LHCN-M2 (cell line): ENCODE data around the gene UBTD1. TPM values are rescaled to one million over a fixed set of nuclear protein-coding genes. Genes with fewer than 3 reads are reported as not detected.

Source experiments
- DNase-seq: peaks from one replicate; pipeline ENCODE4 v3.0.0-alpha.2; 2012; ENCODE audit warnings: low read depth
- total RNA-seq: library from RNA; depleted of rRNA; stranded (reverse); fragments of >200 nt; gene quantifications from 2 replicates; pipeline ENCODE4 v1.2.3, GENCODE V29; 2014; rRNA removed

UBTD1 gene
- total RNA-seq, 1 experiment from 2014 or later, result 39.3 TPM

DNA sequence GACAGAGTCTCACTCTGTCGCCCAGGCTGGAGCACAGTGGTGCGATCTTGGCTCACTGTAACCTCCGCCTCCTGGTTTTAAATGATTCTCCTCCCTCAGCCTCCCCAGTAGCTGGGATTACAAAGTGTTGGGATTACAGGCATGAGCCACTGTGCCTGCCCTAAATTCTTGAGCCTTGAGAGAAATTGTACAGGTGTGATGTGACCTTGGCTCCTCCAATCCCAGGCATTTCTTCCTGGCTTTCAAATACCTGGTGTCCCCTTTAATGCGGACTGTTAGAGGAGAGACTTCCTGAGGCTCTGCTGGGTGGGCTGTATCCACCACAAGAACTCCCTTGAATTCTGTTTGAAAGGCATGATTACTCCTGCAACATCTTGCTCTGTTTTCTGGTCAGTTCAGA, 119.6 kb downstream of the UBTD1 start:
- DNase-seq, result no peak

DNA sequence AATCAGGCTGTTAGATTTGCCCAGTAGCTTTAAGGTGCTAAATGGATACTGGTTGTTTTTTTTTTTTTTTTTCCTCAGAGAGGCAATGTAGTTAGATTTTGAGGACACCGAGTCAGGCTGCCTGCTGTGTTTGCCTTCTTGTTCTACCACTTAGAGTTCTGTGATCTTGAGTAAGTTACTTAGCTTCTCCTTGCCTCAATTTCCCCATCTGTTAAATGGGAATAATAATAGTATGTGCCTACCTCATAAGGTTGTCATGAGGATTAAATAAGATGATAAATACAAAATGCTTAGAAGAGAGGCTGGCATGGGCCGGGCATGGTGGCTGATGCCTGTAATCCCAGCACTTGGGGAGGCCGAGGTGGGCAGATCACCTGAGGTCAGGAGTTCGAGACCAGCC, 120.0 kb downstream of the UBTD1 start:
- no peak for DNase-seq

Other genes starting within 250 kb of the UBTD1 start
- gene ARHGAP19, start 206.3 kb upstream of the UBTD1 start, total RNA-seq, result 10.3 and 13.5 TPM in 2 replicates
- 1.5 and 1.7 TPM in 2 replicates for gene FRAT1, start 179.7 kb upstream of the UBTD1 start, total RNA-seq
- 4.8 and 5.2 TPM in 2 replicates for gene FRAT2, start 164.2 kb upstream of the UBTD1 start, total RNA-seq
- gene RRP12, start 97.6 kb upstream of the UBTD1 start, total RNA-seq, result 24.7 and 32.8 TPM in 2 replicates
- 1,289 and 1,520 TPM in 2 replicates for gene PGAM1, start 72.7 kb upstream of the UBTD1 start, total RNA-seq
- 34.4 and 38.3 TPM in 2 replicates for gene EXOSC1, start 52.9 kb upstream of the UBTD1 start, total RNA-seq
- 77.3 and 86.1 TPM in 2 replicates for gene ZDHHC16, start 52.7 kb upstream of the UBTD1 start, total RNA-seq
- 95.3 and 112 TPM in 2 replicates for gene MMS19, start 502 bp upstream of the UBTD1 start, total RNA-seq
- 0.11 TPM in 1 of 2 replicates, not detected in the other for gene ANKRD2, start 73.9 kb downstream of the UBTD1 start, total RNA-seq
- gene HOGA1, start 85.5 kb downstream of the UBTD1 start, total RNA-seq, result 0.51 and 1.0 TPM in 2 replicates
- gene C10orf62, start 90.8 kb downstream of the UBTD1 start, total RNA-seq, result 0.11 TPM in 1 of 2 replicates, not detected in the other
- gene MORN4, start 134.6 kb downstream of the UBTD1 start, total RNA-seq, result 3.7 and 4.3 TPM in 2 replicates
- 24.3 and 32.5 TPM in 2 replicates for gene PI4K2A, start 141.7 kb downstream of the UBTD1 start, total RNA-seq
- gene AVPI1, start 188.3 kb downstream of the UBTD1 start, total RNA-seq, result 17.1 and 24.4 TPM in 2 replicates
- gene MARVELD1, start 214.8 kb downstream of the UBTD1 start, total RNA-seq, result 54.7 and 56.0 TPM in 2 replicates
- gene ZFYVE27, start 238.2 kb downstream of the UBTD1 start, total RNA-seq, result 23.7 and 25.3 TPM in 2 replicates